Natural killer cell (primary cell): ENCODE measurements around the gene KIF16B. TPM values are rescaled to one million over a fixed set of nuclear protein-coding genes. Genes with fewer than 3 reads are reported as not detected.

Experiments used
- ATAC-seq, 3 donors: fragments of 150-1000 bp in 2 of 3; fragments of 200-7000 bp in 1 of 3; cut with Tn5 transposase; 1 replicate in 1 of 3; 2 replicates in 2 of 3; pipeline ENCODE4 v1.10.0; 2021; ENCODE audit warnings: mild to moderate bottlenecking in 2 of 3, moderate library complexity in 2 of 3
- DNase-seq, 2 donors: peaks; one replicate each; pipeline versions ENCODE4 v3.0.0 to v3.0.0-alpha.2; 2013 to 2021; ENCODE audit warnings: mixed read lengths in 1 of 2
- H3K27ac ChIP-seq: one replicate; pipeline ENCODE4 v1.5.1; 2013; ENCODE audit warnings: mild to moderate bottlenecking, low read length
- H3K27me3 ChIP-seq: one replicate; pipeline ENCODE4 v1.6.1; 2013; ENCODE audit warnings: low read length; ENCODE audit not compliant: control insufficient read depth, insufficient read depth
- H3K36me3 ChIP-seq: one replicate; pipeline ENCODE4 v1.6.1; 2013; ENCODE audit warnings: low read length; ENCODE audit not compliant: control insufficient read depth, insufficient read depth
- H3K4me1 ChIP-seq: one replicate; pipeline ENCODE4 v1.6.1; 2013; ENCODE audit warnings: low read length; ENCODE audit not compliant: control insufficient read depth, insufficient read depth
- H3K4me3 ChIP-seq: one replicate; pipeline ENCODE4 v1.5.1; 2013; ENCODE audit warnings: low read length
- H3K9me3 ChIP-seq: one replicate; pipeline ENCODE4 v1.6.1; 2013; ENCODE audit warnings: low read length; ENCODE audit not compliant: control insufficient read depth, insufficient read depth
- H3K27ac Mint-ChIP-seq, 2 donors: one replicate each; pipeline ENCODE4 v1.8.0; 2022; ENCODE audit warnings: mild to moderate bottlenecking in 2 of 2, mixed read lengths in 2 of 2, moderate library complexity in 1 of 2
- H3K27me3 Mint-ChIP-seq, 2 donors: one replicate each; pipeline ENCODE4 v1.8.0; 2022; ENCODE audit warnings: low read depth in 2 of 2, mixed read lengths in 2 of 2
- H3K36me3 Mint-ChIP-seq: one replicate; pipeline ENCODE4 v1.8.0; 2022; ENCODE audit warnings: mixed read lengths
- H3K4me1 Mint-ChIP-seq, 2 donors: one replicate each; pipeline ENCODE4 v1.8.0; 2022; ENCODE audit warnings: mixed read lengths in 2 of 2
- H3K4me3 Mint-ChIP-seq: one replicate; pipeline ENCODE4 v1.8.0; 2022; ENCODE audit warnings: mild to moderate bottlenecking, moderate library complexity, mixed read lengths
- H3K9me3 Mint-ChIP-seq, 2 donors: one replicate each; pipeline ENCODE4 v1.8.0; 2022; ENCODE audit warnings: mixed read lengths in 2 of 2
- CTCF ChIP-seq: fragments of 200-600 bp; IDR thresholded peaks from one replicate; pipeline ENCODE4 v1.8.0; 2022; ENCODE audit warnings: antibody characterized with exemption
- WGBS: methylation state at CpG from one replicate; pipeline ENCODE4 v1.1.7; 2013; ENCODE audit warnings: missing lambda C conversion rate; ENCODE audit not compliant: insufficient coverage; 5-methylcytosine and 5-hydroxymethylcytosine counted together
- intact Hi-C: fragments of 100-400 bp; cut with micrococcal nuclease; formaldehyde crosslinking; loops from one replicate; pipeline ENCODE4 v1.14.2; 2022
- total RNA-seq, 4 donors: library from RNA; stranded (reverse); fragments of 120-200 nt in 1 of 4; gene quantifications; one replicate each; pipeline versions ENCODE4 v1.2.3 to v1.2.4, GENCODE V29; 2013 to 2022

Gene KIF16B
- total RNA-seq, 3 donors from 2014 or later (not counting 1 experiment from before 2014, with no cell fraction given): 3.9 to 11.8 (median 9.2) TPM

GRCh38 chr20:16363506-16364319 is 209.5 kb downstream of the KIF16B start:
- WGBS: 98% methylated on average over 4 of the region's 5 CpGs
- Mint-ChIP-seq H3K4me1 (no peaks in the 10 kb centered on the region), H3K27me3 (no peaks in the 10 kb centered on the region), H3K36me3 (no peaks in the 10 kb centered on the region), H3K9me3 (no peaks in the 10 kb centered on the region), H3K27ac (no peak overlapping the region), H3K4me3 (no peak overlapping the region)
- no peaks in the 10 kb centered on the region for H3K27me3 ChIP-seq
- no peak for TF ChIP-seq CTCF
- ATAC-seq (no peak), DNase-seq (no peak)
- H3K4me1 ChIP-seq: no peaks in the 10 kb centered on the region
- H3K36me3 ChIP-seq: no peaks in the 10 kb centered on the region
- intact Hi-C loops: no loop called here
- H3K27ac ChIP-seq: no peak overlapping the region
- H3K9me3 ChIP-seq: no peaks in the 10 kb centered on the region
- H3K4me3 ChIP-seq: no peak overlapping the region

DNA sequence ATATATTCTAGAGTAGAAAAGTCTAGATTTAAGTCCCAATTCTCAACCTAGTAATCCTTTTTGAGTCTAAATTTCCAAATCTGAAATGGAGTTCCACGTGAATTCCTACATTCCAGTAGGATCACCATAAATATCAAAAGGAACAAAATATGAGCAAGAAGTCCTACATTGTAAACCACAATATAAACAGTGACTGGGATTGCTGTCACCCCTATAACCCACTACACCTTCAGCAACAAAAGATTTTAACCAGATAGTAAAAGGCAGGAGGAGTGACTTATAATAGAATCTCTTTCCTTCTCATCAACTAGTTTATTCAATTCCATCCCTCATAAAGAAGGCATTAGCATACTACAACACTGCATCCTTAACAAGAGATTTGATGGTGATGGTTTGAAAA is 210.6 kb downstream of the KIF16B start:
- Mint-ChIP-seq H3K4me3 (no peak overlapping the region), H3K9me3 (no peaks in the 10 kb centered on the region), H3K4me1 (no peaks in the 10 kb centered on the region), H3K27ac (no peak overlapping the region), H3K27me3 (no peaks in the 10 kb centered on the region), H3K36me3 (no peaks in the 10 kb centered on the region)
- 100% methylated on average over 1 of the region's 1 CpG for WGBS
- Histone ChIP-seq H3K27ac (no peak overlapping the region), H3K4me1 (no peaks in the 10 kb centered on the region), H3K27me3 (no peaks in the 10 kb centered on the region), H3K9me3 (no peaks in the 10 kb centered on the region), H3K4me3 (no peak overlapping the region), H3K36me3 (no peaks in the 10 kb centered on the region)
- no peak for TF ChIP-seq CTCF
- ATAC-seq (no peak), DNase-seq (no peak)
- intact Hi-C loops: no loop called here

DNA sequence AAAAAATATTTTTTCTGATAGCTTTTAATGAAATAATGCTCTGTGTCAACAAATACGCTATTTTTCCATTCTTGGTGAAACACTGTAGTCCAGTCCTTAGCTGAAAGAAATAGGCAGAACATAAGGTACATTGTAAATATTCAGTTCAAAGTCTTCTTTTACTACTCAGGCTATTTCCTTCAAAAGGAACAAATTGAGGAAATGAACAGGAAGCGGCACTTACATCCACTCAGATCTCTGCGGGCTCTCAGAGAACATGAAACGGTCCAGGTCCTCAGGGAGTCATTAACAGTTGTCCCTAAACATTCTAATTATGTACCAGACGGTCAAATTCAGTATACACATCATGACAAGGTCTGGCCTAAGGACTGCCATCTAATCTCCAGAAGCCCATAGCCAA is 212.6 kb downstream of the KIF16B start:
- no peak for ATAC-seq
- no peaks in the 10 kb centered on the region for H3K27me3 Mint-ChIP-seq

More for the DNA sequence above, 212.6 kb downstream of the KIF16B start:
- Mint-ChIP-seq H3K4me3 (no peak overlapping the region), H3K9me3 (no peaks in the 10 kb centered on the region), H3K36me3 (no peaks in the 10 kb centered on the region), H3K27ac (no peak overlapping the region), H3K4me1 (no peaks in the 10 kb centered on the region)
- Histone ChIP-seq H3K27me3 (no peaks in the 10 kb centered on the region), H3K9me3 (no peaks in the 10 kb centered on the region), H3K4me1 (no peaks in the 10 kb centered on the region), H3K4me3 (no peak overlapping the region), H3K36me3 (no peaks in the 10 kb centered on the region), H3K27ac (no peak overlapping the region)
- no peak for TF ChIP-seq CTCF
- DNase-seq: no peak
- intact Hi-C loops: no loop called here
- 82% methylated on average over 4 of the region's 5 CpGs for WGBS
